Esophagus muscularis mucosa (tissue), 4 donors: ENCODE results near the gene RHBDD1. TPM values are rescaled to one million over a fixed set of nuclear protein-coding genes. Genes with fewer than 3 reads are reported as not detected.

Experiments
- DNase-seq: peaks from one replicate; pipeline ENCODE4 v3.0.0-alpha.2; 2017; ENCODE audit errors: extremely low spot score
- H3K27ac ChIP-seq, 4 donors: fragments of 200-600 bp; sonication (generic); replicated peaks in 1 of 4; 1 replicate in 3 of 4; 2 replicates in 1 of 4; pipeline ENCODE4 v1.5.1; 2016 to 2019; ENCODE audit warnings: mild to moderate bottlenecking in 1 of 4
- H3K27me3 ChIP-seq, 4 donors: fragments of 200-600 bp; sonication (generic); one replicate each; pipeline versions ENCODE4 v1.5.1 to v1.6.0; 2016 to 2019
- H3K36me3 ChIP-seq, 4 donors: fragments of 200-600 bp; sonication (generic); one replicate each; pipeline ENCODE4 v1.5.1; 2016 to 2019
- H3K4me1 ChIP-seq, 4 donors: fragments of 200-600 bp; sonication (generic); one replicate each; pipeline ENCODE4 v1.5.1; 2016 to 2019
- H3K4me3 ChIP-seq, 4 donors: fragments of 200-600 bp; sonication (generic); 1 replicate in 2 of 4; 2 replicates in 2 of 4; pipeline ENCODE4 v1.5.1; 2016 to 2019; ENCODE audit warnings: mild to moderate bottlenecking in 4 of 4, moderate library complexity in 1 of 4
- H3K9me3 ChIP-seq, 4 donors: fragments of 200-600 bp; sonication (generic); 1 replicate in 3 of 4; 2 replicates in 1 of 4; pipeline ENCODE4 v1.5.1; 2016 to 2019
- CTCF ChIP-seq, 3 experiments: fragments of 200-600 bp in 2 of 3; fragments of 450-650 bp in 1 of 3; sonication (generic) in 2 of 3; IDR thresholded peaks; one replicate each; pipeline ENCODE4 v1.5.1; 2017 to 2019; ENCODE audit warnings: antibody characterized with exemption in 3 of 3, mild to moderate bottlenecking in 2 of 3, moderate library complexity in 1 of 3
- EP300 ChIP-seq: sonication (generic); formaldehyde crosslinking; IDR thresholded peaks from one replicate; pipeline ENCODE4 v1.6.1; 2017; ENCODE audit warnings: antibody characterized with exemption
- POLR2A ChIP-seq: fragments of 450-650 bp; IDR thresholded peaks from one replicate; pipeline ENCODE4 v1.6.1; 2017; ENCODE audit warnings: antibody characterized with exemption, moderate library complexity, mild to moderate bottlenecking, low read depth
- POLR2AphosphoS5 ChIP-seq, 2 donors: sonication (generic); formaldehyde crosslinking; IDR thresholded peaks; one replicate each; pipeline ENCODE4 v1.6.1; 2017; ENCODE audit warnings: antibody characterized with exemption in 2 of 2
- WGBS: methylation state at CpG from one replicate; pipeline ENCODE4 v1.1.5; 2018; 5-methylcytosine and 5-hydroxymethylcytosine counted together
- intact Hi-C: fragments of 100-400 bp; cut with DNase I; formaldehyde crosslinking; loops from one replicate; pipeline ENCODE4 v1.15.1; 2023
- total RNA-seq, 4 donors: library from RNA; depleted of rRNA; stranded (reverse); fragments of >200 nt; gene quantifications; one replicate each; pipeline versions ENCODE4 v1.1.0 to v1.2.1, GENCODE V29; 2016

RHBDD1 gene
- total RNA-seq, 4 donors from 2014 or later: 18.3 to 24.9 (median 22.2) TPM

GRCh38 chr2:226796012-226796839 lies 39.6 kb upstream of the RHBDD1 start:
- Histone ChIP-seq H3K4me1 (peaks cover 47 to 85% (median 69%) of the 10 kb centered on the region in 4 donors), H3K4me3 (peak overlapping the region; percentile 70 to 95 (median 86)), H3K27ac (peak overlapping the region; percentile 94 to 96 (median 94)), H3K27me3 (peaks cover 0 to 14% (median 0%) of the 10 kb centered on the region in 4 donors), H3K9me3 (no peaks in the 10 kb centered on the region), H3K36me3 (peaks cover 0 to 14% (median 5%) of the 10 kb centered on the region in 4 donors)
- intact Hi-C loops: loop anchor here (5.0 to 10.0 kb wide), 4 partner anchors 49 to 321 kb away; no protein-coding TSS in a partner anchor
- WGBS: 71% methylated on average over 10 of the region's 25 CpGs
- no peak for DNase-seq
- TF ChIP-seq EP300 (no peak), POLR2AphosphoS5 (IDR thresholded peaks at IDR 0.05) (no peak), POLR2A (no peak), CTCF (IDR thresholded peaks at IDR 0.05) (no peak)

GRCh38 chr2:226796840-226797288 lies 39.0 kb upstream of the RHBDD1 start:
- intact Hi-C loops: loop anchor here (5.0 to 10.0 kb wide), 4 partner anchors 50 to 322 kb away; no protein-coding TSS in a partner anchor
- H3K27ac ChIP-seq: peak overlapping the region; percentile 94 to 96 (median 94)
- H3K4me1 ChIP-seq: peaks cover 46 to 90% (median 74%) of the 10 kb centered on the region in 4 donors
- peak overlapping the region; percentile 70 to 95 (median 86) for H3K4me3 ChIP-seq
- peaks cover 0 to 14% (median 5%) of the 10 kb centered on the region in 4 donors for H3K36me3 ChIP-seq
- no peak for DNase-seq
- no peaks in the 10 kb centered on the region for H3K9me3 ChIP-seq
- TF ChIP-seq POLR2AphosphoS5 (IDR thresholded peaks at IDR 0.05): no peak
- peak; percentile 46 to 66 (median 48) for TF ChIP-seq CTCF (IDR thresholded peaks at IDR 0.05)
- WGBS: 67% methylated on average over 3 of the region's 17 CpGs
- H3K27me3 ChIP-seq: peaks cover 0 to 16% (median 0%) of the 10 kb centered on the region in 4 donors

GRCh38 chr2:226797289-226797988 lies 38.4 kb upstream of the RHBDD1 start:
- no peak for DNase-seq
- no peak for TF ChIP-seq POLR2AphosphoS5 (IDR thresholded peaks at IDR 0.05)
- no peak for TF ChIP-seq POLR2A
- no peak for TF ChIP-seq CTCF (IDR thresholded peaks at IDR 0.05)
- TF ChIP-seq EP300: no peak
- Histone ChIP-seq H3K36me3 (peaks cover 0 to 14% (median 5%) of the 10 kb centered on the region in 4 donors), H3K27me3 (peaks cover 0 to 16% (median 0%) of the 10 kb centered on the region in 4 donors), H3K27ac (peak overlapping the region; percentile 94 to 96 (median 94)), H3K4me3 (peak overlapping the region; percentile 70 to 95 (median 86)), H3K9me3 (no peaks in the 10 kb centered on the region), H3K4me1 (peaks cover 46 to 85% (median 75%) of the 10 kb centered on the region in 4 donors)
- intact Hi-C loops: loop anchor here (5.0 to 10.0 kb wide), 4 partner anchors 50 to 323 kb away; no protein-coding TSS in a partner anchor
- 98% methylated on average over 45 of the region's 50 CpGs for WGBS

GRCh38 chr2:226797989-226798421 lies 37.8 kb upstream of the RHBDD1 start:
- no peaks in the 10 kb centered on the region for H3K9me3 ChIP-seq
- peak overlapping the region; percentile 94 to 96 (median 94) for H3K27ac ChIP-seq
- no peak for TF ChIP-seq POLR2AphosphoS5 (IDR thresholded peaks at IDR 0.05)
- H3K36me3 ChIP-seq: peaks cover 0 to 14% (median 5%) of the 10 kb centered on the region in 4 donors
- DNase-seq: no peak
- peak overlapping the region; percentile 70 to 95 (median 86) for H3K4me3 ChIP-seq
- 79% methylated on average over 11 of the region's 23 CpGs for whole genome bisulfite sequencing
- peaks cover 47 to 80% (median 72%) of the 10 kb centered on the region in 4 donors for H3K4me1 ChIP-seq
- intact Hi-C loops: loop anchor here (2.0 to 10.0 kb wide), 5 partner anchors 51 to 581 kb away; no protein-coding TSS in a partner anchor
- H3K27me3 ChIP-seq: peaks cover 0 to 16% (median 0%) of the 10 kb centered on the region in 4 donors
